GM19023 (cell line): ENCODE data around the gene WDR6.
A peak's percentile ranks its signal among the peaks of the same experiment; 100 is the strongest.
"Not testable (repeated sequence)": the region's sequence is repeated elsewhere in the genome, so short reads cannot be mapped to it uniquely, and the experiment has no call there.

Experiments
- ATAC-seq: cut with Tn5 transposase; IDR thresholded peaks from one replicate; pipeline ENCODE4 v1.9.1; 2021; ENCODE audit warnings: mild to moderate bottlenecking, moderate library complexity; ENCODE audit not compliant: unreplicated experiment

WDR6 gene

GRCh38 chr3:48990636-48991469, 16.3 kb upstream of the WDR6 start:
- ATAC-seq: peak; percentile 24

GRCh38 chr3:48991851-48992545, 15.2 kb upstream of the WDR6 start:
- ATAC-seq: no peak

DNA sequence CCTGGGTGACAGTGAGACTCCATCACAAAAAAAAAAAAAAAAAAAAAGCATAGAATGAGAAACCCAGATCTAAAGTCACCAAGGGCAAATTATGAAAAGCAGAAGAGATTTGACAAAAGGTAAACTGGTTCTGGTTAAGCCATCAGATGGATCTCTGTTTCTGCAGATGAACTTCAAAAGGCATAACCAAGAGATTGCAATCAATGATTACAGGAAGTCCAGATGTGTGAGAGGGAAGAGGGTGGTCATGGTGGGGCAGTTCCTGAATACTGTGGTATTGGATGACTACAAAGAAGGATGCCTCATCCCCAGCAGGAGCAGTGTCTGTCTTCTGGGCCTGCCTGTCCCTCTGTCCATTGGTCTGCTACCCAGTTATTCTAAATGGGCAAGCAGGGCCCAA, 13.4 kb upstream of the WDR6 start:
- ATAC-seq: no peak

- no peak for ATAC-seq
Observed at GRCh38 chr3:48996640-48997039, 10.6 kb upstream of the WDR6 start.

DNA sequence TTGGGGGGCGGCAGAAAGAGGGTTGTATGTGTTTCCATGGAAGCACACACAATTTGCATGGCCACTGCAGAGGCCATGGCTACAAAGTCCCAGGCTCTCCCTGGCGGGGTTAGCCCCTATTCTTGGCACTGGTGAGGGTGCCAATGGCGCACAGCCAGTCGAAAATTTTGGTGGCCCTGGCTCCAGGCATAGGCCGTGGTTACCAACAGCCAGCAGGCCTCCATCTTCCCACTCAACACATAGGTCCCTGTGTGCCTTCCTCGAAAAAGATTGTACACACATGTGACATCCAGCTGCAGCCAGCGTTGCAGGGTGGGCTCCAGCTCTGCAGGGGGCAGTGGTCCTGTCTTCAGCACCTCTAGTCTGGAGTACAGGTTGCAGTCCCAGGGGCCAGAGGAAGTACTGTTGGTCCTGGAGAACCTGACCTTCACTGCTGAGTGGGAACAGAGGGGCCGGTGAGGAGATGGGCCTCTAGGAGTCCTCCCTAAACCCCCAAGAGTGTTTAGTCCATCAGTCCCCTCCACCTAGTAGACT, 10.0 kb upstream of the WDR6 start:
- ATAC-seq: no peak

DNA sequence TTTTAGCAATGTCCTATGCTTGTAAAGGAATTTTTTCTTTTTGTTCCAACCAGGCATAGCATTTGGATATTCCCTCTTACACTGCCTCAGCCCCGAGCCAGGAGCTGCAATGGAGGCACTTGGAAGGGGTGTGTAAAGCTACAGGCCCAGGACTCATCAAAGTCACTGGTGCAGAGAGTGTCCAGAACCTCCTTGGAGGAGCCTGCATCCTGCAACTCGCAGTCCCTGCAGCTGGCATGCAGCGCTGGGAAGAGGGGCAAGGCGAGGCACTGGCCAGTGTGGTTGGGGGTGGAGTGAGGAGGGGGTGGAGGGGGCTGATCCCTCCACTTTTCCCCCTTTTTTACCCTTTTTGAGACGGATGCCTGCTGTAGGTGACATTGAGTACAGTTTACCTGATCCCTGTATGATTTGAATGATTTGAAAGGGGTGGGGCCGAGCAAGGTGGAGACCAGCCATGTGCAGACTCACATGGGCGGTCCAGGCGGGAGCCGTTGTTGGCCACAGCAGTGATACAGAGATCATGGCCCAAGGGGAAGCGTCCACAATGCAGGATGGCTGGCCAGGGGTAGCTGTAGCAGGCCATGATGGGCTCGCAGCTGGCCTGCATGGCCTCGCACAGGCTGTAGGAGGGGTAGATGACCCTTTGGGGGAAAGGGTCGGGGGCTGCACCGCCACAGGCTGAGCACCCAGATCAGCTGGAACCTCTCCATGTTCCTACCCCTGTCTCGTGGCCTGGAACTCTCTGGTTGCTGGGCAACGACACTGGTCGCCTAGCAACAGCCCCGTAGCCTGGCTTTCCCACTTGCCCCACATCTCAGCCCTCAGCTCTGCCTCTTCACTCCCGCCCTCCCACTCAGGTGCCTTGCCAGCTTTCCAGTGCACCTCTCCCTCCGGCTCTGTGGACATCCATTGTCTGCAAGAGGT, 9.2 kb upstream of the WDR6 start:
- no peak for ATAC-seq

- ATAC-seq: no peak
Observed at GRCh38 chr3:48999085-48999858, 7.9 kb upstream of the WDR6 start.

GRCh38 chr3:49001155-49001554, 6.0 kb upstream of the WDR6 start:
- no peak for ATAC-seq

GRCh38 chr3:49004352-49005302, 2.6 kb upstream of the WDR6 start:
- ATAC-seq: no peak

DNA sequence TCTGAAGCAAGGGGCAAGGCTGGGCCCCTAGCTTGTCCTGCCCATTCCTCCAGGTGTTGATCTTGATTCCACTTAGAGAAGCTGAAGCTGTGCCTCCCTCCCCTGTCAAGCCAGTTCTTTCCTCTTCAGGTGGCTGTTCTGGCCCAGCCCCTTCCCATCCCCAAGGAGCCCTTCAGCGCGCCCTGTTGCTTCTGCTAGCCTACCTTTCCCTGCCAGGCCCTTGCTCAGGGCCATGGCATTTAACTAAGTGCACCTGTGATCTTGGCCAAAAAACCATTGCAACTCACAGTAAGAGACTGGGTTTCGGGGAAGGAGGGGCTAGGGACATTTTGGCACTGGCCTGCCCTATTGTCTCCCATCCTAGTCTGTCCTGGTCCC, 1.9 kb upstream of the WDR6 start:
- no peak for ATAC-seq

- ATAC-seq: no peak
Observed at GRCh38 chr3:49005998-49006397, 1.2 kb upstream of the WDR6 start.

DNA sequence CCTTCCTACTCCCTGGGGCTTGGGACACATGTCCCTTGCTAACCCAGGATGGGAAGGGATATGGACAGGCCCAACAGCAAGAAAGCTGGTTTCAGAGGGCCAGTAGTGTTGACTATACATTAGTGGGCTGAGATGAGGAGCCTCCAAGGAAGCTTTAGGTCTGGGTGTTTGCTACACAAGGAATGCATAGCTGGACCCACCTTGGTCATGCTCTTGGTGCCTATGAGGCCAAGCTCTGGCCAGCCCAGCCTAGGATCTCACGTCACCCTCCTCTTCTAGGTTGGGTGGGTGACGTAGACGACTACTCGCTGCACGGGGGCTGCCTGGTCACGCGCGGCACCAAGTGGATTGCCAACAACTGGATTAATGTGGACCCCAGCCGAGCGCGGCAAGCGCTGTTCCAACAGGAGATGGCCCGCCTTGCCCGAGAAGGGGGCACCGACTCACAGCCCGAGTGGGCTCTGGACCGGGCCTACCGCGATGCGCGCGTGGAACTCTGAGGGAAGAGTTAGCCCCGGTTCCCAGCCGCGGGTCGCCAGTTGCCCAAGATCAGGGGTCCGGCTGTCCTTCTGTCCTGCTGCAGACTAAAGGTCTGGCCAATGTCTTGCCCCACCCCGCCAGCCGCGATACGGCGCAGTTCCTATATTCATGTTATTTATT, 653 bp upstream of the WDR6 start:
- ATAC-seq: no peak

- peak; percentile 37 for ATAC-seq
Observed at GRCh38 chr3:49007771-49008528, 759 bp downstream of the WDR6 start.

DNA sequence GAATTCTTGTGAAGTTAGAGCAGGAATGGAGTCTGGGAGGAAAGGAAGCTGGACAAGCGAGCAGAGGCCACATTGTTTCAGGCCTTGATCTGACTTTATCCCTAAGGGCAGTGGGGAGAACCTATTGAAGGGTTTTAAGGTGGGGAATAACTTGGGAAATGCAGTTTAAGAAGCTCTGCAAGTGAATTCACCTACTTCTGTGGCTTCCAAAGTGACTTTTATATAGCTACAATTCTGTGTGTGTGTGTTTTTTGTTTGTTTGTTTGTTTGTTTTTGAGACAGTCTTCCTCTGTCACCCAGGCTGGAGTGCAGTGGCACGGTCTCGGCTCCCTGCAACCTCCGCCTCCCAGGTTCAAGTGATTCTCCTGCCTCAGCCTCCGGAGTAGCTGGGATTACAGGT, 1.4 kb downstream of the WDR6 start:
- not testable (repeated sequence) for ATAC-seq

DNA sequence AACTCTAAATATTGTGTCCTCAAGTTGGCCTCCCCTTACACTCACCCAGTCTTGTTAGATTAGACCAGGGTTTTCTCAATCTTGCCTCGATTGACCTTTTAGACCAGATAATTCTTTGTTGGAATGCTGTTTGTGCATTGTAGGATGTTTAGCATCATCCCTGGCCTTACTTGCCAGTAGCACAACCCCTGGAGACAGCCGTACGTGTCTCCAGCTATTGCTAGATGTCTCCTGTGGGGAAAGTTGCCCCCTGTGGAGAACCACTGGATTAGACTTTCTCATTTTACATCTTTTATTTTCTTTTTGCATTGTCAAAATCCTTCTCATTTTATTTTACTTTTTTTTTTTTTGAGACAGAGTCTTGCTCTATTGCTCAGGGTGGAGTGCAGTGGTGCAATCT, 2.2 kb downstream of the WDR6 start:
- ATAC-seq: no peak

- ATAC-seq: no peak
Observed at GRCh38 chr3:49012441-49013017, 5.3 kb downstream of the WDR6 start.

- no peak for ATAC-seq
Observed at GRCh38 chr3:49013113-49013737, 6.0 kb downstream of the WDR6 start.
